Raji (cell line): ENCODE data around the gene OTX2.

ENCODE experiments used
- POLR2A ChIP-seq: IDR thresholded peaks from 2 replicates; pipeline ENCODE4 v1.6.1; 2011; ENCODE audit warnings: low read depth, low read length, control low read depth; ENCODE audit not compliant: insufficient read depth

Gene OTX2

DNA sequence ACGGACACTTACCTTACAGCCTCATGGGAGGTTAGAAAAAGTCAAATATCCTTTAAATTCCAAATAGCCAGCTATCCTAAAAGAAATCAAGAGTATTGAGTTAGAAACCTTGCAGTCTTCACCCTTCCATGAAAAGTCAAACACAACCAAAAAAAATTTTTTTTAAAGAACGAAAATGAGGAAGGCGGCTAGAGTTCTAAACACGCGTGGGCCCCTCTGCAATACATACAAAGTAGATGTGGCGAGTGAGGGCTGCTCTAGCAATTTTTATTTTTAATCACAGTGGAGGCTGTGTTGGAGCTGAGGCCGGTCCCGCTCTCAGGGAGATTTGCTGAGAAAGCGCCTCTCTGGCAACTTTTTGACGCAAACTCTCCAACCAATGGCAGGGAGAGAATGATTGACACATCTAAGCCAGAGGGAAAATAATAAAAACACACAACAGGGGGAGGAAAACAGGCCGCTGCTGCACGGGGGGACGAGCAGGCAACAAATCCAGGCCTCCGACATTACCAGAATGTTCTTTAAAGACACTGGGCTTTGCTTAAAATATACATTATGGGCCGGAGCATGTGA lies at the start of gene OTX2:
Gene OTX2 (minus strand): TSS at position 333 of the 573 bp plus-strand sequence. CDS start 5,023 bp downstream, outside the sequence.
- TF ChIP-seq POLR2A: no peak

DNA sequence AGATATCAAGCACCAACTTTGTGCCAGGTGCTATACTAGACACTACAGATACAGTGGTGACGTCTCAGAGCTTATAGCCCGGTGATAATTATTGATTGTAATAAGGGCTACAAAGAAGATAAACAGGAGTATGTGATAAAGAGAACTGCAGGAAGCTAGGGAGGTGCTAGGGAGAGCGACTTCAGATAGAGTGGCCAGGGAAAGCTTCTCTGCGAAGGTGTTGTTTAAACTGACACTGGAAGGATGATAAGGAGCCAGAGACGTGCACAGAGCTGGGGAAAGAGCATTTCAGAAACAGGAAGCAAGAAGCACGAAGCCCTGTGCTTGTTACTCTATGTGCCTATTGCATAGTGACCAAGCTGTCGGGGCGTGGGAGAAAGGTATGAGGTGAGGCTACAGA lies 48.1 kb upstream of the OTX2 start:
- no peak for TF ChIP-seq POLR2A

DNA sequence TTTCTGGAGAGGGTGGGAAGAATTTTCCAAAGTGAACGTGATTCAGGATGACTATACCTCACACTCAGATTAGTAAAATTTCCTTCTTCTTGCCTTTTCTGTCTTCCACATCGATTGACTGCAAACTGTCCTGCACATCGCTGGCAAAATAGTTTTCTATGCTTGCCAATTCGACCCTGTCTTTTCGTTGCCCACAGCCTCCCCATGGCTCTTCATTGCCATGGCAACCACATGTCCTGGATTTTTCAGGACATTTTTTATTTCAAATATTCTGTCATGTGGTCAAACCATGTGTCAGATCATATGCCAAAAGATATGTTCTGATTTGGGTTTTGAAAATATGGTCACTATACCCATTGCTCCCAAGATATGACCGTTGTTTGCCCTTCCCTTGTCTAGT lies 46.9 kb upstream of the OTX2 start:
- TF ChIP-seq POLR2A: no peak

DNA sequence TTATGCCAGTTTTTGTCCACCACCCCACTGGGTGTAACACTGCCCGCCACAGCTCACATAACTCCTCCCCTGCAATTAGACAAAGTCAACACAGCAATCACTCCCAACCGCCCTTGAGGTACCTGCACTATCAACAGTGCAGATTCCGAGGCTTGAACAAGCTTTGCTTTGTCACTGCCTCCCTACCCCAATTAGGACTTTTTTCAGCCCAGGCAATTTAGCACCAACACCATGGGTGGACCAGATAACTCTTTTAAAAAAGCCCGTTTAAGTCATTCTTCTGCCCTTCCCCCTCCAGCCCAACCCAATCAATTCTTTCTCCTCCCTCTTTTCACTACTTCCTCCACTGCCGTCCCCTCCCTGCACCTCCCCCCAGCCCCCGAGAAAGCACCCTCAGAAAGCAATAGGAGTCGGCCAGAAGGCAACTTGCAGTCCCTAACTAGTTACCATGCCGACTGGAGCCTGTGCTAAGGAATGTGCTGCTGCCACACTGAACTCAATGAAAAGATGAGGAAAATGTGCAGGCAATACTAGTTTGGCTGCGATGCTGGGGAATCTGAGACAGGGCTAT lies 45.7 kb upstream of the OTX2 start:
- no peak for TF ChIP-seq POLR2A

DNA sequence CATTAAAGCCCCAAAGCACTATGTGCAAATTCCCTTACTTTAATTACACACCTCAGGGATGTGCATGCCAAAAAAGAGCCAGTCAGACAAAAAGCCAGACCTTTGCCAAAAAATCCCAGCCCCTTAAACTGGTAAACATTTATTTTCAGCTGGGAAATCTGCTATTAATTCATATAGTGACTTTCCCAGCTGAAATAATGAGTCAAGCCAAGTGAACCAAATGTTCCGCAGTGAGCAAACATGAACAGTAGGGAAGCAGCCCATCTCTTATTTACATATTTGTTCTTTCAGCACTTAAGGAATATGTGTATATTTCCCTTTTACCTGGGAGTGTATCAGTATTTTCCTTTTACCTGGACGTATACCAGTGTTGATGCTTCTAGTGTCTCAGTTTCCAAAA lies 44.0 kb upstream of the OTX2 start:
- no peak for TF ChIP-seq POLR2A

DNA sequence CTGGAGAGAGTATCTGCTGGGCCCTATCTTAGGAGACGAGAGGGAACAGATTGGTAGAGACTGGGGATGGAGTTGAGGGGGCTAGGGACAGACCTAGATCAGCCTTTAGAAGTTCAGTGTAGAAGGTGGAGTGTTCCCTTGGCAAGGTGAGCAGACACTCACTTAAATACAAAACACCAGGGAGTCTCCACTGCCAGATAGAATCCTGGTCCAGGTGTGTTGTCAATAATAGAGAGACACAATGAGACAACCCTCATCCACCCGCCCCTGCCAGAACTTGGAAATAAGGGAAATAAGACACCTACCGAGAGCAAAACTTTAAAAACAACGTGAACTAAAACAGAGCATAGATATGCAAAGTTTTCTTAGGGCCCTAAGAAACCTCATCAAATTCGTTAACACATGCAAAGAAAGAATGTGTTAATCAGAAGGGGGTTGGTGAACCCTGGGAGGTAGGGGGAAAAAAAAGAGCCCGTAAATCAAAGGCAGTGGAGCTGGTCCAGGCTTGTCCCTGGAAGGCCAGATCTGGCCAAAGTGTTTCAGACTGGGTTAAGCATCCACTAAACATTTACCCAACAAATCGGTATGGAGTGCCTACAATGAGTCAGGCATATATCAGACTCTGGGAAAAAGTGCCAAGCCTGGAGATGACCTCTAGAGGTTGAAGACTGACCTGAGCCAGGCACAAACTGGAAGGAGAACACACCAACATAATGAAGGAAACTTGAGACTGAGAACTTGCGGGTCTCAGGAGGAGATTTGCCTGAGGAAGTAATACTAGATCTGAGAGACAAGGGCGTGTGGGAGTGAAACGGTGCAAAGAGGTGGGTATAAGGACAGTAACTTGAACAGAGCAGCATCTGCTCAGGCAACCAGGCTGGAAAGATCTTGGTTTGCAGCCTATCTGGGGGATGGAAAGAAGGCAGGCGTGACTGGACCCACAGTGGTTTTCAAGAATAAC lies 37.0 kb upstream of the OTX2 start:
- TF ChIP-seq POLR2A: no peak

DNA sequence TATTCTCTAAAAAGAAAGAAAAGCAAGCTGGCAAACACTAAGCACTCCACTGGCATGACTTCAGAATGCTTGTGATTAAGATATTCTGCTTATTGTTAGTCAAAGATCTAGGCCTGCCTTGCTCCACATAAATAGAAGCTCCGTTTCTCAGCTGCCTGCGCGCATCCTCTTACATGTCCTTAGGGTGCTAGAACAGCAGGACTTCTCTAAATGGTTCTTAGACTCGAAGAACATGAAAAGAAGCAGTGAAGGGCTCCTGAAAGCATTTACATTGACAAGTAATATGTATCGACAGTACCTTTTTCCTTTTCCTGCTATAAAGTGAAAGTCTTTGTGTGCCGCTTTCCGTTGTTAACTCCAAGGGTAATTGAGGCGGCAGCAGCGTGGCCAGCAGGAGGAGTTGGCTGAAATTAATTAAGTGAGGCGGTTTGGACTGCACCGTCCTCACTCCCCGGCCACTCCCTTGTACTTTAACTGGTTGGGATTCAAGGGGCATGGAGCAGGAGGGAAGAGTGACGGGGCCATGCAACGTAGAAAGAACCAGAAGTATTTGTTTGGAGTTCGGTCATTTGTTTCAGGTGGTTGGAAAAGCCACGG lies 34.2 kb upstream of the OTX2 start:
- no peak for TF ChIP-seq POLR2A

DNA sequence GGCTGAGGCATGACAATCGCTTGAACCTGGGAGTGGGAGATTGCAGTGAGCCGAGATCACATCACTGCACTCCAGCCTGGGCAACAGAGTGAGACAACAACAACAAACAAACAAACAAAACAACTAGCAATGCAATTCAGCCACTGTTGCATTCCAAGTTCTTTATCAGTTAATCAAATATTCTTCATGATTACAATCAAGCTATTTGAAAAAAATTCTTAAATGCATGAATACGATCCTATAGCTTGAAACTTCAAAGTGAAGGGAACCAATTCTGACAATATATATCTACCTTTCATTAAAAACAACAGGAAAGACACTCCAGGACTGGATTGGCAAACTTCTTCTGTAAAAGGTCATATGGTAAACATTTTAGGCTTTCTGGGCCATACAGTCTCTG lies 31.3 kb upstream of the OTX2 start:
- no peak for TF ChIP-seq POLR2A

DNA sequence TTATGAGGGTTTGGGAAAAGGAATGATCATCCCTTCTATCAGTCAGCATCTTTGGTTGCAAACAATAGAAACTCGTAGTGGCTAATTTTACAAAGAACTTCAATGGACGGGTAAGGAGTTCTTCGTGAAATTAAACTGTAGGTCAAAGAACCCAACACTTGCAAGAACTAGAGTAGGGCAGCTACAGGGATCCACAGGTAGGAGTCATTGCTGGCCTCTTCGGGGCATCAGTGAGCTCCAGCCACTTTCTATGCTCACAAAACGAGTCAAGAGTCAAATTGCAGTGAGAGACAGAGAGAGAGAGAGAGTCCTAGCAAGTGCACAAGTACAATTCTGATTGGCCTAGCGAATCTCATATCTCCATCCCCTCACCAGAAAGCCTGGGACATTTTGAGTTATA lies 29.9 kb upstream of the OTX2 start:
- TF ChIP-seq POLR2A: no peak

DNA sequence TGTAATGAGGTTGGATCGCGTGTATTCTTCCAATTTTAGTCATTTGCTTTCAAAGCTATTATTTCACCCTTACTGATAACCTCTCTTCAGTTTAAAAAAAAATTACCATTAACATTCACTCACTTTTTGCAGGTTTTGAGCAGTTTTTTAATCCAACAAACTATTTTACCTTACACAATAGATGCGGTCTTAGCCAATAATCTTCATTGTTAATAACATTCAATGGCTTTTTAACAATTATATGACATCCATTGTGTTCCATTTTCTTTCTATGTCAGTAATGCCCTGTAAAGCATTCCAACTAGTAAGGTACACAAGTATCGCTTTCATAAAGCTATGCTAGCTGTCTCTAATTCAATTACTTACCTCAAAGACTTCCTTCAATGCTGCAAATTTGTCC lies 18.9 kb upstream of the OTX2 start:
- TF ChIP-seq POLR2A: no peak

DNA sequence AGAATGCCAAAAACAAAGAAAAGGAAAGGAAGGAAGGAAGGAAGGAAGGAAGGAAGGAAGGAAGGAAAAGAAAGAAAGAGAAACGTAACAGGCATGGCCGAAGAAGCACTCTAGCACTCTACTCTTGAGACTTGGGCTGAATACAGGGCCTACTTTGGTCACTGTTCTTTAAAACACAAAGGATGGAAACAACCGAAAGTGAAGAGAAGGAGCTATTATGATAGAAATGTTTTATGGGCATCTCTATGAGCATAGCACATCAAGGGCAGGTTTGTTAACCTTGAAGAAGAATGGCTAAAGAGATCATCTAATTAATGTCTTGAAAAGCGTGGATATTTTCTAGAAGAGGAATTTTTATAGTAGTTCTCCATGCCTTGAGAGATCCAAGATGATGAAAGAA lies 15.9 kb upstream of the OTX2 start:
- no peak for TF ChIP-seq POLR2A

DNA sequence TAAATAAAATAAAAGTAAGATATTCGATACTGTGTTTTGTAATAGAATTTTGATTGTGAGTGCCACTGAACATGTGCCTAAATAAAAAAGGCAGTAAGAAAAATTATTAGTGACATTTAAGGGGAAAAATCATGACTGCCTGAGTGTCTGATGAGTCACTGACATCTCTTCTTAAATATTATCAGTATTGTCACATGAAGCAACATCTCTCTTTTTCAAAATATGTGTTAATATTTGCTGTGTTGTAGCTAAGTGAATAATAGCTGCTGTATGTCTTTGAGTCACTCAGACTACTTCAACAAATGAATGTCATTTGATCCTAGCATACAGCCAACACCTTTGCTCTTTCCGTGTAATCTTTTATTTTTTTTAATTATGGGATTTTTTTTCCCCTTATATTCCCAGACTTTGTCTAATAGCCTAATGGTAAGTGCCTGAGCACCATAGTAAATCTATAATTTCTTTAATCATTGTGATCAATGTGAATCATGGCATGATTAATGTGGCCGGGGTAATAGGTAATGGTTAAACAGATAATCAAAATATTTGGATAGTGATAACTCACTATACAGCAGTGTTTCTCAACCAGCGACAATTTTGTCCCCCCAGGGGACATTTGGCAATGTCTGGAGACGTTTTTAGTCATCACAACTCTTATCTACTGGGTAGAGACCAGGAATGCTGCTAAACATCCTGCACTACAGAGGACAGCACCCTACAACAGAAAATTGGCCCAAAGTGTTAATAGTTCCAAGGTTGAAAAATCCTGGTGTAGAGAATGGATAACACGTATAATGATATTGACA lies 11.7 kb upstream of the OTX2 start:
- TF ChIP-seq POLR2A: no peak

DNA sequence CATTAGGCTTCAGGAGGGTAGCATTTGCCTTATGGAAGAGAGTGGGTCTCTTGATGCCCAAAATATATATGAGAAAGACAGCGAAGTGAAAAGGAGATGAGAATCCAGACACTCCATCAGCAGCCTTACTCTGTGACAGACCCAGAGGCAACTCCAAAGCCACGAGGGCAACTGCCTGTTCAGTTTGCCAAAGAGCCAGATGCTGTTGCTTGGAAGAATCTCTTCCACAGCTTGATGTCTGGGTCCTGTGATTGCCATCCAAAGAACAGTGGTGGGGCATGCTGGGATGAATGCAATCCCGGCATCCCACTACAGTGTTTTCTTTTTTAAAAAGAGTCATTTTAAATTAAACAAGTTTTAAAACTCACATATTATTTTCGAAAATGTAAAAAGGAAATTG lies 10.9 kb upstream of the OTX2 start:
- no peak for TF ChIP-seq POLR2A

DNA sequence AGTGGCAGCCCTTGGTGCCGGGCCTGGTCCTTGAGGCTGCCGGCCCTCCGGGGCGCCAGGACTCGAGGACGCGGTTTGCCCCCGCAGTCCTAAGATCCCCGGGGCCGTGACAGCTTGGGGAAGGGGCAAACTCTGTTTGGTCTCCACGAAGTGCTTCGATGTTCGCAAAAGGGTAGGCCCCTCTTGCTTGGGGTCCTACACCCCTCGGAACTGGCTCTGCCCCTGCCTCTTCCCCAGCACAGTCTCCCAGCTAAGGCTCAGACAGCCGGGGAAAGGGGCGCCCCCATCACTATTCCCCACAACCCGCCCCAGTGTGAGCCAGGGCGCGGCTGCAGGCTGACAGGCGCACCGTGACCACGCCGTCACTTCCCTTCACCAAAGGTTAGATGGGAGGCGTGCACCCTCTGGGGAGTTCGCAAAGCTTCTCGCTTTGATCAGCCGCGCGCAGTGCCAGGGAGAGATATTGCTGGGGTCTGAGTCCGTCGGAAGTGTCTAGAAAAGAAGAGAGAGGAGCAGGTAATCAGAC lies 7.2 kb upstream of the OTX2 start:
- no peak for TF ChIP-seq POLR2A
